H1 (cell line): ENCODE data around the gene TEKT4. TPM values are rescaled to one million over a fixed set of nuclear protein-coding genes. Genes with fewer than 3 reads are reported as not detected.
"Not testable (repeated sequence)": the region's sequence is repeated elsewhere in the genome, so short reads cannot be mapped to it uniquely, and the experiment has no call there.

Source experiments
- CTCF ChIA-PET: fragments of 300-600 bp; sonication (Branson Sonifier 250); formaldehyde crosslinking; loops from one replicate; lab custom pipeline; 2021; ENCODE audit not compliant: partially characterized antibody; lab: Charles Lee
- POLR2A ChIA-PET: fragments of 300-600 bp; sonication (Branson Sonifier 250); formaldehyde crosslinking; loops from one replicate; lab custom pipeline; 2021; ENCODE audit warnings: inconsistent platforms; ENCODE audit not compliant: partially characterized antibody; lab: Charles Lee
- DNase-seq, 2 experiments: peaks; one replicate each; pipeline versions ENCODE4 v3.0.0 to v3.0.0-alpha.2; 2010 to 2022; ENCODE audit warnings: low spot score in 2 of 2, low read depth in 1 of 2, mixed read lengths in 1 of 2
- FAIRE-seq: peaks from 2 replicates; lab custom pipeline; 2011; peaks lifted over from hg19 to GRCh38; lab: Jason Lieb, UNC
- H2AFZ ChIP-seq: 2 replicates; pipeline ENCODE4 v1.8.1; 2012; ENCODE audit warnings: low read length, inconsistent platforms
- H2AK5ac ChIP-seq: 2 replicates; pipeline ENCODE4 v1.6.1; 2013; ENCODE audit warnings: low read depth, low read length
- H2BK120ac ChIP-seq: replicated peaks from 2 replicates; pipeline ENCODE3; 2013; ENCODE audit warnings: low read depth, low read length, inconsistent platforms
- H2BK12ac ChIP-seq: 2 replicates; pipeline ENCODE4 v1.6.1; 2013; ENCODE audit warnings: low read depth, low read length
- H2BK15ac ChIP-seq: 2 replicates; pipeline ENCODE4 v1.6.1; 2013; ENCODE audit warnings: low read length
- H2BK20ac ChIP-seq: 2 replicates; pipeline ENCODE4 v1.6.1; 2013; ENCODE audit warnings: low read length
- H2BK5ac ChIP-seq: 2 replicates; pipeline ENCODE4 v1.6.1; 2013; ENCODE audit warnings: low read depth, low read length
- H3K14ac ChIP-seq: 2 replicates; pipeline ENCODE4 v1.6.1; 2013; ENCODE audit warnings: inconsistent platforms; ENCODE audit not compliant: insufficient read length
- H3K18ac ChIP-seq: 2 replicates; pipeline ENCODE4 v1.6.1; 2013; ENCODE audit warnings: low read length; ENCODE audit errors: extremely low read depth
- H3K23ac ChIP-seq: 2 replicates; pipeline ENCODE4 v1.6.1; 2013; ENCODE audit warnings: inconsistent platforms; ENCODE audit not compliant: insufficient read length
- H3K23me2 ChIP-seq: 2 replicates; pipeline ENCODE4 v1.6.1; 2013; ENCODE audit warnings: low read depth, low read length
- H3K27ac ChIP-seq: 2 replicates; pipeline ENCODE4 v1.6.1; 2011; ENCODE audit warnings: low read depth, low read length, inconsistent platforms
- H3K27me3 ChIP-seq, 4 experiments: replicated peaks in 1 of 4; 1 replicate in 1 of 4; 2 replicates in 3 of 4; pipeline versions ENCODE4 v1.6.1 to v1.8.1; 2011 to 2013; ENCODE audit warnings: low read length in 3 of 4, mild to moderate bottlenecking in 3 of 4, inconsistent platforms in 2 of 4, mixed read lengths in 2 of 4, moderate library complexity in 1 of 4; ENCODE audit not compliant: control insufficient read depth in 3 of 4, insufficient read depth in 3 of 4; ENCODE audit errors: extremely low read depth in 1 of 4
- H3K36me3 ChIP-seq, 4 experiments: 2 replicates each; pipeline versions ENCODE4 v1.6.1 to v1.8.1; 2011 to 2013; ENCODE audit warnings: mild to moderate bottlenecking in 4 of 4, low read length in 3 of 4, moderate library complexity in 2 of 4, control low read depth in 1 of 4, inconsistent platforms in 1 of 4; ENCODE audit not compliant: insufficient read depth in 4 of 4, control insufficient read depth in 2 of 4
- H3K4ac ChIP-seq: replicated peaks from 2 replicates; pipeline ENCODE3; 2013; ENCODE audit warnings: low read length, low read depth, mixed read lengths, inconsistent platforms; ENCODE audit not compliant: insufficient read length
- H3K4me1 ChIP-seq, 4 experiments: replicated peaks in 1 of 4; 1 replicate in 1 of 4; 2 replicates in 3 of 4; pipeline versions ENCODE4 v1.6.1 to v1.8.1; 2011 to 2013; ENCODE audit warnings: low read length in 3 of 4, inconsistent platforms in 2 of 4, mixed read lengths in 1 of 4; ENCODE audit not compliant: insufficient read depth in 4 of 4, control insufficient read depth in 3 of 4
- H3K4me2 ChIP-seq, 2 experiments: 2 replicates each; pipeline versions ENCODE4 v1.6.1 to v1.8.1; 2011 to 2013; ENCODE audit warnings: low read depth in 2 of 2, low read length in 2 of 2, control low read depth in 1 of 2, inconsistent platforms in 1 of 2, mild to moderate bottlenecking in 1 of 2; ENCODE audit not compliant: insufficient read depth in 1 of 2
- H3K4me3 ChIP-seq, 4 experiments: fragments of 200-600, 300-600 bp in 1 of 4; sonication (generic), shearing (Covaris generic), sonication (Bioruptor Twin) in 1 of 4; 2 replicates each; pipeline versions ENCODE4 v1.5.1 to v1.8.1; 2011 to 2016; ENCODE audit warnings: low read length in 4 of 4, low read depth in 3 of 4, control low read depth in 2 of 4, inconsistent platforms in 2 of 4, mild to moderate bottlenecking in 2 of 4, mixed read lengths in 1 of 4, moderate library complexity in 1 of 4; ENCODE audit not compliant: insufficient read depth in 2 of 4; ENCODE audit errors: extremely low read depth in 1 of 4
- H3K56ac ChIP-seq: replicated peaks from 2 replicates; pipeline ENCODE3; 2013; ENCODE audit warnings: low read depth, mild to moderate bottlenecking, mixed read lengths, low read length, inconsistent platforms; ENCODE audit not compliant: insufficient read length
- H3K79me1 ChIP-seq: 2 replicates; pipeline ENCODE4 v1.6.1; 2013; ENCODE audit warnings: low read depth, low read length, control low read depth
- H3K79me2 ChIP-seq, 2 experiments: 2 replicates each; pipeline versions ENCODE4 v1.6.1 to v1.8.1; 2012 to 2013; ENCODE audit warnings: low read length in 2 of 2, mild to moderate bottlenecking in 2 of 2, inconsistent platforms in 1 of 2; ENCODE audit not compliant: insufficient read depth in 2 of 2, control insufficient read depth in 1 of 2
- H3K9ac ChIP-seq, 4 experiments: replicated peaks in 1 of 4; 1 replicate in 1 of 4; 2 replicates in 3 of 4; pipeline versions ENCODE4 v1.6.1 to v1.8.1; 2011 to 2013; ENCODE audit warnings: low read depth in 3 of 4, low read length in 3 of 4, control low read depth in 2 of 4, mild to moderate bottlenecking in 2 of 4, moderate library complexity in 2 of 4, inconsistent platforms in 1 of 4; ENCODE audit errors: extremely low read depth in 1 of 4
- H3K9me3 ChIP-seq, 2 experiments: 2 replicates each; pipeline versions ENCODE4 v1.6.1 to v1.8.1; 2012 to 2013; ENCODE audit warnings: mild to moderate bottlenecking in 2 of 2, moderate library complexity in 2 of 2, control low read depth in 1 of 2, inconsistent platforms in 1 of 2, low read depth in 1 of 2, low read length in 1 of 2, mixed read lengths in 1 of 2; ENCODE audit not compliant: insufficient read depth in 2 of 2
- H4K20me1 ChIP-seq, 2 experiments: replicated peaks in 1 of 2; 2 replicates each; pipeline versions ENCODE3 to v1.8.1; 2011 to 2013; ENCODE audit warnings: inconsistent platforms in 2 of 2, low read length in 2 of 2, mild to moderate bottlenecking in 1 of 2; ENCODE audit not compliant: insufficient read depth in 2 of 2, control insufficient read depth in 1 of 2
- H4K5ac ChIP-seq: 2 replicates; pipeline ENCODE4 v1.6.1; 2013; ENCODE audit warnings: low read length, low read depth, mixed read lengths, inconsistent platforms; ENCODE audit not compliant: insufficient read length
- H4K8ac ChIP-seq: 2 replicates; pipeline ENCODE4 v1.8.0; 2013; ENCODE audit warnings: mild to moderate bottlenecking, moderate library complexity, low read length, inconsistent platforms; ENCODE audit not compliant: insufficient read depth; ENCODE audit errors: extremely low read depth
- H4K91ac ChIP-seq: replicated peaks from 2 replicates; pipeline ENCODE3; 2013; ENCODE audit warnings: low read length, mixed read lengths, inconsistent platforms; ENCODE audit not compliant: insufficient read length
- WGBS, 2 experiments: shearing (Covaris generic) in 1 of 2; methylation state at CpG; one replicate each; pipeline versions ENCODE4 v1.1.6 to v1.1.7; 2013 to 2015; ENCODE audit warnings: low lambda C conversion rate in 2 of 2, mixed read lengths in 2 of 2, inconsistent platforms in 1 of 2, low coverage in 1 of 2, missing lambda C conversion rate in 1 of 2; ENCODE audit not compliant: insufficient replicate concordance in 2 of 2, insufficient coverage in 1 of 2, insufficient read length in 1 of 2; ENCODE audit errors: extremely low coverage in 1 of 2, missing lambda C conversion rate in 1 of 2; 5-methylcytosine and 5-hydroxymethylcytosine counted together
- polyA plus RNA-seq, 7 experiments: library from polyadenylated mRNA; depleted of rRNA in 3 of 7; stranded (reverse) in 5 of 7; unstranded in 2 of 7; fragments of >200 nt in 5 of 7; fragments of 200-250 nt in 2 of 7; gene quantifications; 1 replicate in 5 of 7; 2 replicates in 1 of 7; 4 replicates in 1 of 7; pipeline versions ENCODE4 v1.2.1 to v1.2.3, GENCODE V29; 2011 to 2013; ENCODE audit warnings: missing spikeins in 2 of 7, mixed read lengths in 2 of 7
- small RNA-seq: library from polyadenylated mRNA; stranded (forward); fragments of <200 nt; extraction: miRNeasy Mini kit (QIAGEN cat#:217004); gene quantifications from one replicate; pipeline ENCODE3, GENCODE V24; 2013; ENCODE audit not compliant: insufficient read depth
- total RNA-seq: library from RNA; stranded (reverse); fragmentation: NEBNext Ultra II Directional; extraction: Animal tissue kit (Norgen Biotek cat#: 25700); gene quantifications from 2 replicates; pipeline ENCODE4 v1.2.1, GENCODE V29; 2021

Gene TEKT4
- total and polyA plus RNA-seq, 2 of the 8 experiments (the other 6 are each of a cell fraction or from before 2014, with no cell fraction given): not detected

DNA sequence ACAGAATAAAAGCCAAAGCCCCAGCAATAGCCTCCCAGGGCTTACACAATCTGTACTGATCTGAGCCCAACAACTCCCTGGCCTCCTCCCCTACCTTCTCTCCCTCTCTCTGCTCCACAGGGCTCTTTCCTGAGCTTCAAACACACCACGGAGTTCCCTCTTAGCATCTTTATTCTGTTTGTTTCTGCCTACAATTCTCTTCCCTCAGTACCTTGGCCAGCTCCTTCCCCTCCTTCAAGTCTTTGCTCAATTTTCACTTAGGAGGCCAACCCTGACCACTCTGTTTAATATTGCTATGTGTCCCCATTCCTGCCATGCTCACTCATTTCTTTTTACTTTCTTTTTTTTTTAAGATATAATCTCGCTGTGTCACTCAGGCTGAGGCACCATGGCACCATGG lies 53.8 kb downstream of the TEKT4 start:
- H3K4me3 ChIP-seq, H3K27ac ChIP-seq, H3K9ac ChIP-seq, H3K4me1 ChIP-seq, H3K36me3 ChIP-seq, POLR2A ChIA-PET, FAIRE-seq, H2AFZ ChIP-seq, H2BK12ac ChIP-seq, H3K56ac ChIP-seq, CTCF ChIA-PET, H2BK120ac ChIP-seq, H3K79me1 ChIP-seq, H3K79me2 ChIP-seq, H2BK15ac ChIP-seq, H3K4me2 ChIP-seq, H3K23me2 ChIP-seq, H3K18ac ChIP-seq, H3K23ac ChIP-seq, H2AK5ac ChIP-seq, H4K20me1 ChIP-seq, H4K91ac ChIP-seq, H3K4ac ChIP-seq, H2BK5ac ChIP-seq, H4K8ac ChIP-seq, H3K14ac ChIP-seq, H2BK20ac ChIP-seq, H3K27me3 ChIP-seq, H4K5ac ChIP-seq, DNase-seq: not testable (repeated sequence)
- H3K9me3 ChIP-seq: peaks cover 39 to 68% of the 10 kb centered on the region in 2 experiments
- 81% methylated on average over 2 of the region's 2 CpGs; no CpG with 5 or more reads in 1 of the 2 experiments for WGBS, 2 experiments

Small RNA genes lying within 50 kb of the gene (small RNA-seq; reads per million reads assigned to genes)
- gene RNU6-1320P: not detected

Other genes starting within 250 kb of the TEKT4 start
- not detected in 2 replicates for gene MAL, start 154.3 kb downstream of the TEKT4 start, total RNA-seq
- not detected in 2 replicates for gene MAL, start 154.3 kb downstream of the TEKT4 start, polyA plus RNA-seq (2011; rRNA removed)